NB4 (cell line): Measurements from ENCODE around the gene RIPOR3.

Source experiments
- CTCF ChIP-seq: IDR thresholded peaks from one replicate; pipeline ENCODE4 v1.5.1; 2012; ENCODE audit warnings: low read depth, low read length
- MAX ChIP-seq: IDR thresholded peaks from 2 replicates; pipeline ENCODE4 v1.6.1; 2011; ENCODE audit warnings: low read depth, low read length
- POLR2A ChIP-seq: IDR thresholded peaks from 2 replicates; pipeline ENCODE4 v1.6.1; 2011; ENCODE audit warnings: mild to moderate bottlenecking; ENCODE audit not compliant: insufficient read length; ENCODE audit errors: extremely low read depth

- TF ChIP-seq CTCF (no peak), POLR2A (no peak), MAX (no peak)
Observed at GRCh38 chr20:50681359-50682064, 9.8 kb downstream of the RIPOR3 start.
